COR-L47 (cell line): ENCODE measurements around the gene PLCB4.
A peak's percentile ranks its signal among the peaks of the same experiment; 100 is the strongest.

Source experiments
- DNase-seq: peaks from one replicate; lab custom pipeline; 2025; lab: John Stamatoyannopoulos, UW

The PLCB4 gene

DNA sequence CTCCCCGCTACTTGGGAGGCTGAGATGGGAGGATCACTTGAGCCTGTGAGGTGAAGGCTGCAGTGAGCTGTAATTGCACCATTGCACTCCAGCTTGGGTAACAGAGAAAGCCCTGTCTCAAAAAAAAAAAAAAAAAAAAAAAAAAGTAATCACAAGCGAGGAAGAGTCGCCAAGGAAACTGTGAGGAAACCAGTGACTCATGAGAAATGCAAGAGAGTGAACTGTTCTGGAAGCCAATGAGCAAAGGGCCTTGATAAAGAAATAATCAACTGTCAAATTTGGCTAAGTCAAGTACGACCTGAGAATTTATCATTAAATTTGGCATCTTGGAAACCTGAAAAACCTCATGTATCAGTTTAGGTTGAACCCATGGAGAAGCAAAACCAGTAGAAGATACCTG lies 429.4 kb downstream of the PLCB4 start:
- DNase-seq: no peak

DNA sequence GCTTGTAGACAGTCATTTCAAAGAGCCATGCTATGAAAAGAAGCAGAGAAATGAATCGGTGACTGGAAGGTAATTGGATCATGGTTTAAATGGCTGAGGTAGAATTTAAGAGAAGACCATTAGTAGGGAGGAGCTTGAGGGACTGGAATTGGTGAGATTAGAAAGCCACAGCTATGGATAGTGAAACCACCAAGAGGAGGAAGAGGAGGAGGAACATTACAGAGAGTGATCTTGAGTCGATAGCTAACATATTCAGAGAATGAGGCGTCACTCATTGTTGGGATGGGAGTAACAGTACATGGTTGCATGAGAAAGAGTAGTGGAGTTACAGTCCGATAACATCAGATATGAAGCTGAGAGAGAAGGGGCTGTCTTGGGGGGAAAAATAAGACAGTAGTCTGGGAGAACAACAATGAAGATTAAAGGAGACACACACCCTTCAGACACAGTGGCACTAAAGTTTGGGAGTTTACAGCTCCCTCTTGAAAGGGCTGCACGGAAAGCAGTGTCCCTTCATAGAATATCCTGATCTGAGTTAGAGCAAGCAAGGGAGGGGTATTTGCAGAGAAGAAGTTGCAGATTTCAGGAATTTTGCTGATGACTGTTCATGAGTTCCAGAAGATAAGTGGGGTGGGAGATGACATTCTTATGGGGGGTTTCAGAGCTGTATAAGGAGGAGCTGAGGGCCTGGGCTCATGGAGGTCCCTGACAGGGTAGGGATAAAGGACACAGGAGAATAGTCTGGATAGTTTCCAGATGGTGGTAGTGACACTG lies 430.4 kb downstream of the PLCB4 start:
- DNase-seq: no peak

DNA sequence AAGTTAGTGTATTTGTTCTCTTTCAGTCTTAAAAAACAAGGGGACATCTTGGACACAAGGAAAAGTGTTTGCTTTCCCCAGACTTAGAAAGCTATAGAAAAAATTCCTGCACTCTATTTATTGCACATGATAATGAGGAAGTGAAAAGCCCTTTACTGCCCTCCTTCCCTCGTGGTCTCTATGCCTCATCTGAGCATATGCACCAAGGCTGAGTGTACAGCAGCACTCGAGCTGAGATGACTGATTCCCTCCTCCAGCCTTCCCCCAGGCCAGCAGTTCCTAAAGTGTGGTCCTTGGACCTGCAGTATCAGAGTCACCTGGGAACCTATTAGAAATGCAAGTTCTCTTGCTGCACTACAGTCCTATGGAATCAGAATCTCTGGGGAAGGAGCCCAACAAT lies 431.2 kb downstream of the PLCB4 start:
- no peak for DNase-seq

DNA sequence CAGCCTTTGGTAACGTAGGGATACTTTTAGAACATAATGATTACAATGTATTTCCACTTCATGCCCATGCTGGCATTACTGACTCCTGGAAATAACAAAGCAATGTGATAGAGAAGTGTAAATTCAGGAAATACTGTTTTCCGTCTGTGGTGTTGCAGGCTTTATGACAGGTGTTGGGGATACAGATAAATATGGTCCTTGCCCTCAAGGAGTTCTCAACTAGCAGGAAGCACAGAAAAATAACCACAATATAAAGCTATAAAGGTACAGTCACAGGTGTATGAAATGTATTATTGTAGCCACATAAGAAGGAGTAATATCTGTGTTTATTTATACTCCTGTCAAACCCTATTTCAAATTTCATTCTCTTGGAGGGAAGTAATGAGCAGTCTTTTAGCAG lies 432.6 kb downstream of the PLCB4 start:
- no peak for DNase-seq

DNA sequence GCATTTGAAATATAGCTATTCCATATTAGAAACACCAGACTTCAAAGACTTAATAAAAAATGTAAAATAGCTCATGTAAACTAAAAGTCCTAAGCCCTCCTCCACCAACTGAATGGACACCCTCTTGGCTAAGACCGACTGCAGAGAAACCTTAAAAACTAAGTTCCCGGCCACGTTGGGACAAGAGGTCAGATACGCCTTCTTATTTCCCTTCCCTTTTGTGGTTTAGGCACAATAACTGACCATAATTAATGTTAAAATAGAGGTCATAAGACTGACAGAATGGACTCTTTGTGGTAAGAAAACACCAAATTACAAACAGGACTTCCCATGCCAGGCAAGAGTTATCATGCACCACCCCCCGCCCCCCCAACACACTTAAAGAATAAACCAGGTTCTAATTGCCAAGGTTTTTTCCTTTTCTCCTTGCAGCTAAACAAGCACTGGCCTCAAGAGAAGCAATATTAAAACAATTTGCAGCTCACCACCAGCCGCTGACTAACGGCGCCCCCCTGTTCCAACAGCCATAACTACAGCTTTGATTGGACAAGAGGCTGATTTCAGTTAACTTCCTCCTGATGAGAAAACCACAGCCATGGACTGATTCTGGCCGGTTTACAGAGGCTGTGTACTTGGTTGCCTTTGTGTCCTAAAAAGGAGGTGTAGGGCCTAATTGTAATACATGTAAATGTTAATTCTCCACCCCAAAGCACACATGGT lies 434.8 kb downstream of the PLCB4 start:
- DNase-seq: no peak

DNA sequence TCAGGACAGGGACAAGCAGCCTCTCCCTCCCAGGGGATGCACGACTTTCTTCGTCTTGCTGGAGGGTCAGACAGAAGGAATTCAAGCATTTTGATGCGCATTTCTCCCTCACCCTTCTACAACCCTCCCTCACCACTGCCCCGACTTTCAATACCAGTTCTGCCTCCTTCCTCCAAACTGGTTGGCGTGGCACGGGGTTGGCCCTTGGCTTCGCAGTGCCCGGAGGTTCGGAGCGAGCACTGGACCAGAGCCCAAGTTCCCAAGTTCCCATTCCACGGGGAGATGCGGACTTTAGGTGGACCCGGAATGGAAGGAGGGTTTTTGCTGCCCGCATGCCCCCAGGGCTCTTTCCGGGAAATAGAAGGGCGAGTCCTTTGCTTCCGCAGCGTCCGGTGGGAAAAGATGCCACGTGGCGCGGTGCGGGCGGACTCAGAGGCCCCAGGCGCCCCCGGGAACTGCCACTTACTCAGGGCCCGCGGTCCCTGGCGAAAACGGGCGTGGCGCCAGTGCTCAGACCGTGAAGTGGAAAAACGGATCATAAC lies 437.5 kb downstream of the PLCB4 start:
- no peak for DNase-seq

DNA sequence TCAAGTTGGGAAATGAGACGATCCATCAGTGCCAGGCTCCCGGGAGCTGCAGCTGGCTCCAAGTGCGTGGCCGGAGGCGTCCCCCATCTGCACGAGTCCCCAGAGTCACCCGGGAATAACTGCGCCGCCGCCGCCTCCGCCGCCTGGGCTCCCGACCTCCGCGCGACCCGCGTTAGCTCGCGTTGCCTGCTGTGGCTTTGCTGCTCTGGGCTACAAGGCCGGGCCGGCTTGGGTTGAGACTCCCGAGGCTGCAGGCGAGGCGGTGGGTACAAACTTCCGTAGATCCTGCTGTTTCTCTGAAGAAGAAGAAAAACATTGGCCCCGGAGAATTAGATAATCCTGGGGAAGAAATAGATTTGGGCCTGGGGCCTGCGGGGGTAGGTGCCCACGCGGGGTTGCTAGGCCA lies 438.1 kb downstream of the PLCB4 start:
- DNase-seq: no peak

DNA sequence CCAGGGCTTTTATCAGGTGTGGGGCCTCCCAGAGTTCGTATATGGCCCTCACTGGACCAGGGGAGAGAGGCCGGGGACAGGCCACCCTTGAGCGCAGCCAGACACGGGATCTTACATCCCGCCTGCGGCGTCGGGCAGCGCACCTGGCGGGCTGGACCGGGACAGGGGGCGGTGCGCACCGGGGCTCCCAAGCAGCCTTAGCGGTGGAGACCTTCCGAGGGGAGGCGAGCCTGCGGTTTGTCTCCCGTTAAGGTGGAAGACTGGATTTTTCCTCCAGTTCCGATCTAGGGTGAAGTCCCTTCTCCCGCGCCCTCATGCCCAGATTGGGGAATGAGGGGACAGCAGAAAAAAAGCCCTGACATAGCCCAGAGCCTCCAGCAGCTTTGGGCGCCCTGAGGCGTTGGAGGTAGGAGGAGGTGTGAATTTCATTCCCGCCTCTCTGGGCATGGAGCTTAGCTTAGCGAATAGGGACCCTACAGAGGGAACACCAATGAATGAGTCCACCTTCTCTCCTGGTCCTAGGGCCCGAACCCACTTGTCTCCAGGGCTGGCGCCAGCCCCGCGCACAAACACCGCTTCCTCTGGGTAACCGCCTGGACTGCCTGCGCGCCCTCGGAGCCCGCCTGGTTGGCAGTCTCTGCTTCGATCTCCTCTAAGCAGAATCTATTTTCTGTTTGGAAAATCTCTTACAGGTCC lies 438.8 kb downstream of the PLCB4 start:
- DNase-seq: no peak

DNA sequence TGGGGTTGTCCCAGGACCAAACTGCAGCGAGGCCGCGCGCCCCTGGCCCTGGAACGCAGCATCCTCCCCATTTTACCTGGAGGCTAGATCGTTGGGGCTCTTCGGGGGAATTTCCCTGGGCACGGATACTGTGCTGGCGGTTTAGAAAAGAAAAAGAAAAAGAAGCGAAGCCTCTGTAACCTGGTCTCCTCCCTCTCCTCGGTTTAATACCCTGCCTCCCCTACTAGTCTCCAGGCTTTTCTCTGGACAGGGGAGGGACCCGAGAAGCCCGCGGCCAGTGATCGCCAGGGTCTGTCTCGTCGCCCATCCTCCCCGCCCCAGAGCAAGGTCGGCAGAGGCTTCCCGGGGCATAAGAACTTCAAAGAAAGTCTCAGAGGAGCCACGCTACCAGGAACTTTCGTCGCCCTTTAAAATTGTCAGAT lies 439.4 kb downstream of the PLCB4 start:
- no peak for DNase-seq

DNA sequence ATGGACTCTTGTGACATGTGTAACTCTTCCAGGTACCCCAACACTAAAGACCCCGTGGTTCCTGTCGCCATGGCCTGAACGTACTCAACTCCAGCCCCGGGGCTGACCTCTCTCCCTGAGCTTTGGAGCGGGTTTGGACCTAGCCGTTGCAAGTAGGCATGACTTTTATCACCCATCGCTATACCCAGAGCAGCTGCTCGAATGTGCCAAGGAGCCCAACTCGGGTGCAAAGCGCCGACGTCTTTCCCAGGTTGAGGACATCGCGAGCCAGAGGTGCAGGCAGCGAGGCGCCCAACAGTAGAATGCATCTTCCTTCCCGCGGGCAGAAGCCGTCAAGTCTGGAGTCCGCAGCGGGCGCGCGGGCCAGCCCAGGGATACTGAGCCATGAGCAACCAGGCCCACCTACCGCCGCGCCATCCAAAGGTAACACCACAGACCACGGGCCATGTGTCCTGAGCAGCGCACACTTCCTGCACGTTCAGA lies 439.9 kb downstream of the PLCB4 start:
- no peak for DNase-seq

DNA sequence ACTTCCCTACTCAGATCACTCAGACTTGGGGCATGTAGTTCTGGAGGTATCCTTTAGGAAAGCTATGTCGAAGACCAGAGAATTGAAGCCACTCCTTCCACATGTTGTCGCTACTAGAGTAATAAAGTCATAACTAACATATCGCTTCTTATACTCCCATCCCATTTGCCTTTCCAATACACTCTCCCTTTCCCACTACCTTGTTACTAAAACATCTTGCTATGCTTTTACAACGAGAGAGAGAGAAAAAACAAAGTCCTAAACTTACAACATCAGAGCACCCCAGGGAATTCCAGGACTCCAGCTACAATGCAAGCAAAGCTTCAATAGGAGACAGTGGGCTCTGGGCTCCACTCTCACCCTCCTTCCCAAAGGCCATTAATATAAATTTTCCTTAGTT lies 440.4 kb downstream of the PLCB4 start:
- DNase-seq: no peak

DNA sequence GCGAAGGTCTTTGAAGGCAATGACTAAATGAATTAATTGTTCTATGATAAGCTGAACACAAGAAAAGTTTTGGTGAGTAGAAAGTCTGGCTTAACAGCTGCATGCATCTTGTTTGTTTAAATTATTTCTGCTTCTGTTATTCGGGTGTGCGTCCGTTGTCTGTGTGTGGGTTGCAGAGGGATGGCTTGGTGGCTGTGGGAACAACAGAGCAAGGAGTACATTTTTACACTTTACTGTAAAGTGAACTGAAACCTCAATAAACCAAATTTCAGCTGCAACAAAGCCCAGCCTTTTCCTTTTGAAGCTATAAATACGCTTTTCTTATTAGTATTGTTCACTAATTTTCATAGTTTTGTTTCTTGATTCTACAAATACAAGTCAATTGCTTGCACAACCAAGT lies 442.0 kb downstream of the PLCB4 start:
- no peak for DNase-seq

DNA sequence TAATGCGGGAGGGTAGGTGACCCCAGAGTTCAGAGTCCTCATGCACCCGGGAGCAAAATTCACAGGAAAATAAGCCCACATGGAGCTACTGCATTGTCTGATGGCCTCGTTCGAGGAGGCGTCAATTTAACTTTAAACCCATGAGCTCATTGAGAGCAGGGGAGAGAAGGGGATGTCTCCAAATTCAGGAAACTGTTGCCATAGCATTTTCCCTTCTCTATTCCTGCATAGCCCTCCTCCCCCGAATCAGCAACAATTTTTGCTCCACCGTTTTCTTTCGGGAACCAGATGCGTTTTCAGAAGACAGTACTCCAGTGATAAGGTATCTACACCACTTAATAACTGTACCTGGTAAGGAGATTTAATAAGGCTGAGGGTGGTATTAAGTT lies 445.2 kb downstream of the PLCB4 start:
- DNase-seq: no peak

DNA sequence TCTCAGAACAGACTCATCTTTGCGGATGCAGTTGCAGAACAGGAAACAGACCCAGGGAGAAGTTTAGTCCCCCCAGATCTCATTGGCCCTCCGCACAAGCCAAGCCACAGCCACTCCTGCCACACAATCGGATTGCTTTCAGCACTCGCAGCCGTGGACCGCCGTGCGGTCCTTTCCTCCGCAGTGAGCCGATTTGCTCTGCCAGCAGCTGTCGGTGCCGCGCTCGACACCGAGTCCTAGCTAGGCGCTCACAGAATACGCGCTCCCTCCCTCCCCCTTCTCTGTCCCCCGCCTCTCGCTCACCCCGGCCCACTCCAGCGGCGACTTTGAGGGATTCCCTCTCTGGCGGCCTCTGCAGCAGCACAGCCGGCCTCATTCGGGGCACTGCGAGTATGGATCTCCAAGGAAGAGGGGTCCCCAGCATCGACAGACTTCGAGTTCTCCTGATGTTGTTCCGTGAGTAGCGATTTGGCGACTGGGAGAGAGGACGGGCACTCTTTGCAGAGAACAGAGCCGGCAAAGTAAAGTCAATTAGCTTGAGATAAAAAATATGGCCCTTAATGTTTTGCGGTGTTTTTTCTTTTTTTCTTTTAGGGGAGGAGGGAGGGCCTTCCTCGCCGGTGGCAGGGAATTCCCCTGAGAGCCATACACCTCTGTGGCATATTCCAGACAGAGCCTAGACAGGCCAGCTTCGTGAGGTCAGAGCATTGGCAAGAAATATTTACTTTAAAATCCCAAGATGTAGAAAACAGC lies 445.8 kb downstream of the PLCB4 start, which contains the start of gene LAMP5:
TSS of gene LAMP5 (plus strand) at position 130 of the 753 bp plus-strand sequence. CDS start at position 393, 263 bp downstream.
- peak; percentile 30 for DNase-seq

DNA sequence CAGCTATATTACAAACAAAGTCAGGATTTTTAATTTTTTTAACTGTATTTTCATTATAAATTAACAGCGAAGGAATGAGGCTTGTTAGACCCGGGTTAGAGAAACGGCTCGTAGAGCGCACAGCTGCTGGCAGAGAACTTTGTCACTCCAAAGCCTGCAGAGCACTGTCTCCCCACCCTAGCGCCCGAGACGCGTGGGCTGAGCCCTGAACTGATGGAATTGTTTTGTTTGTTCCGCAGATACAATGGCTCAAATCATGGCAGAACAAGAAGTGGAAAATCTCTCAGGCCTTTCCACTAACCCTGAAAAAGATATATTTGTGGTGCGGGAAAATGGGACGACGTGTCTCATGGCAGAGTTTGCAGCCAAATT lies 446.3 kb downstream of the PLCB4 start:
- no peak for DNase-seq

DNA sequence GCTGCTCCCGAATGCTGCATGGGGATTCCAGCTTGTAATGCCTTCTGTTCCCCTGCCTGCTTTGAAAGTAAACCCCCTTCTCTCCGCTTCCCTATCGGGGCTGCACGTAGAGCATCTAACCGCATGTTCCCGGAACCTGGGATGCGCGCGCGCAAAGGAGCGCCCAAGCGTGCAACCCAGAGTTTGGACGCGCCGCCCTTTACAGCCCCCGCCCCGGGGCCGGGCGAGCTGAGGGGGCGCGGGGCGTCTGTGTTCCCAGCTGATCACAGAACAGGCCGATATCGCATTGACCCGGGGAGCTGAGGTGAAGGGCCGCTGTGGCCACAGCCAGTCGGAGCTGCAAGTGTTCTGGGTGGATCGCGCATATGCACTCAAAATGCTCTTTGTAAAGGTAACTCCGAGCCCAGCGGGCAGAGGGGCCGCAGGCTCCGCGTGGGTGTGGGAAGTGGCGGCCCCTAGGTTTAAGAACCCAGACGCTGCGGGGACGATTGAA lies 446.9 kb downstream of the PLCB4 start:
- no peak for DNase-seq

DNA sequence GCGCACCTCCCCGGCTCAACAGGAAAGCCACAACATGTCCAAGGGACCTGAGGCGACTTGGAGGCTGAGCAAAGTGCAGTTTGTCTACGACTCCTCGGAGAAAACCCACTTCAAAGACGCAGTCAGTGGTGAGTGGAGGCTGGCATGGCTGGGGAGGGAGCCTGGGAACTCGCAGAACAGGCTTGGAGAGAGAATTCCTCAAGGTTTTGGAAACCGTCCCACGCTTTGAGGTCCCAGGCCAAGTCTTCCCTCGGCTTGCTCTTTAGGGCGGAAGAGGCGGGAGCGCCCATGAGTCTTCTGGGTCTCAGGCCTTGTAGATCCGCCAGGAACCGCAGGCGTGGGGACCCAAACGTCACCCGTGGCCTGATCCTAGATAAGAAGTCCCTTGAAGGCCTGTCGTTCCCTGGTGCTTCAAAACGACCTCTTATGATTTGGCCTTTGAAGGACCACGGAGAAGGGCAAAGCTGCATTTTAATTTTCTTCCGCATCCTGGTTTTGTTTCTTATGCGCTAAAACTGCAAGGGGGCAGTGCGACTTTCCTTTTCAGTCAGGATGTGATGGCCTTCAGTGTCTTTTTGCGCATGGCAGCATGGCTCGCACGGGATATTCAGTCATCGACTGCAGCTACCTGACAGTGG lies 447.5 kb downstream of the PLCB4 start:
- DNase-seq: no peak

DNA sequence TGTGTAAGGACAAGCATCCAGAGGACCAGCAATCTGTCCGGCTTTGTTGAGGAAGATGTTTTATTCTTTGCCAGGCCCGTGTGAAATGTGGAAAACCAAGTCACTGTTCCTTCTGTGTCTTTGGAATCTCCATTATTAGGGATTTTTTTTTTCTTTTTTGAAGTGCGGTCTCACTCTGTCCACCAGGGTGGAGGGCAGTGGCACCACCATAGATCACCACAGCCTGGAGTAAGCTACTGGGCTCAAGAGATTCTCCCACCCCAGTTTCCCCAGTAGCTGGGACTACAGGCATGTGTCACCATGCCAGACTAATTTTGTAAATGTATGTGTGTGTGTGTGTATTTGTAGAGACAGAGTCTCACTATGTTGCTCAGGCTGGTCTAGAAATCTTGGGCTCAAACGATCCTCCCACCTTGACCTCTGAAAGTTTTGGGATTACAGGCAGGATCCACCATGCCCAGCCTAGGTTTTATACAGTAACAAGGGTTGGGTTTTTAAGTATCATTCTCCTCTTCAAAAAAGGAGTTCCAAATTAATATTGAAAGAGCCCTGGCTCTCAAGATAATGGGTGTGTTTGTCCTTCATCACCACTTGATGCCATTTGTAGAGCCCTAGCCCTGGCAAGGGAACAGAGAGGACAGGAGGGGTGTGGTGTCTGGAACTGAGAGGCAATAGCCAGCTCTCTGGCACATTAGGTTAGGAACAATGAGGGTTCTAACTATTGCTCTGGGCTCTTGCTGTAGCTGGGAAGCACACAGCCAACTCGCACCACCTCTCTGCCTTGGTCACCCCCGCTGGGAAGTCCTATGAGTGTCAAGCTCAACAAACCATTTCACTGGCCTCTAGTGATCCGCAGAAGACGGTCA lies 448.6 kb downstream of the PLCB4 start:
- no peak for DNase-seq

DNA sequence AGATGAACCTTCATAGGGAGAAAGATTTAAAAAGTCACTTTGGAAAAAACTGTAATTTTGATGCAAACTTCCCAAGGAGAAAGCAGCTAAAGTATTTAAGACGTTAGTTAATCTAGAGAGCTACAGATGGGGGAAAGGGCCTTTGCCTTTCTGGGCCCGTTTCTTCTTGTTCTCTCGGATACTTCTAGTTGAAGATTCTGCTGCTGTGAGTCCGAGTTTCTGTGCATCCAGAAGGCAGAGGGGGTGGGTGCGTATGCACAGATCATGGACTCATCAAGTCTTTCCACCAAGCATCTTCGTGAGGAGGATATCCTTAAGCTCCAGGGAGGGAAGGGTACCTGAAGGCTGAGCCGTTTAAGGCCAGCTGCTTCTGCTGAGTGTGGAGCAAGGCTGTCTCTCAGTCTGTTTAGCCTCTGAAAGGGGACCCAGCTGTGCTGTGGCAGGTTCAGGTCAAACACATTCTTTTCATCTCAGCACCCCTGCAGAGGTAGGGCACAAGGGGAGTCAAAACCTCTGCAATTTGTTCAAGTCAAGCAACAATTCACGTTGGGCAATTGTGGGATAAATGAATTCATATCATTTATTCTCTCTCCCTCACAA lies 449.8 kb downstream of the PLCB4 start:
- DNase-seq: peak; percentile 11

DNA sequence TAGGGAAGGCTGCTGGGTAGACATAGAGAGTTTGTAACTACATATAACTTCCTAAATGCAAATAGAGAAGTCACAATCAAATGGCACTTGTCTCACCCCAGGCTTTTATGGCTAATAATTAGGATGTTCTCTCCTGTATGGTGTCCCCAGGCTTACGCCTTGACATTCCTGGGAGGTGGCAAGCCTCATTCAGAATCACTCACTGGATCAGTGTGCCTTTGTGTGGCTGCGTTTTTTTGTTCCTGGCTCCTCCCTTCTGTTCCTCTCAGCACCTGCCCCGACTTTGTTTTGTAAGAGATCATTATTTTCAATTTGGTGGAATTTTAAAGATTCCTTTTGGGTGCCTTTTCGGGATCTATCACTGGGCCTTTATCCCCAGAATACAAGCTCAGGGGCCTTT lies 451.2 kb downstream of the PLCB4 start:
- no peak for DNase-seq
